Measurements from ENCODE around the gene FTO. TPM values are rescaled to one million over a fixed set of nuclear protein-coding genes. Genes with fewer than 3 reads are reported as not detected.

The FTO gene
- polyA plus RNA-seq, 3 donors: 16.8 to 51.0 (median 37.7) TPM

DNA sequence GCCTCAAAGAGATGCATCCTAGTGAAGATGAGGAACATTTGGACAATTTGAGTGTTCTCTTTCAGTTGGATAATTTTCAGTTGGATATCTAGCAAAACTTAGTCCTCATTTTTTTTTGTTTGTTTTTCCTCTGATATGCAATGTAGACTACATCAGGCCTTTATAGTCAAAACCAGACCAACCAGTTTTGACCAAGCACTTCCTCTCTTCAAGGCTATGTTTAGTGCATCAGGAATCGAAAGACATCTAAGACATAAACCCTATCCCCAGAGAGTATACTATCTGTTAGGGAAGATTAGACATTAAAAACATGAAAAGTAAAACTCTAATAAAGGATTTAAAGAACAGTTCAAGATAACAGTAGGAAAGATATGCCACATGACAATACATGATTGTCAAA is 326.5 kb downstream of the FTO start:
- peaks cover 3 to 5% of the 10 kb centered on the region in 2 donors for H3K36me3 Mint-ChIP-seq
- WGBS (ENCODE audit: insufficient coverage): no CpG with 5 or more reads among the region's 1 CpG
- no peaks in the 10 kb centered on the region for H3K27me3 Mint-ChIP-seq (ENCODE audit: low read depth in 3 of 3)

DNA sequence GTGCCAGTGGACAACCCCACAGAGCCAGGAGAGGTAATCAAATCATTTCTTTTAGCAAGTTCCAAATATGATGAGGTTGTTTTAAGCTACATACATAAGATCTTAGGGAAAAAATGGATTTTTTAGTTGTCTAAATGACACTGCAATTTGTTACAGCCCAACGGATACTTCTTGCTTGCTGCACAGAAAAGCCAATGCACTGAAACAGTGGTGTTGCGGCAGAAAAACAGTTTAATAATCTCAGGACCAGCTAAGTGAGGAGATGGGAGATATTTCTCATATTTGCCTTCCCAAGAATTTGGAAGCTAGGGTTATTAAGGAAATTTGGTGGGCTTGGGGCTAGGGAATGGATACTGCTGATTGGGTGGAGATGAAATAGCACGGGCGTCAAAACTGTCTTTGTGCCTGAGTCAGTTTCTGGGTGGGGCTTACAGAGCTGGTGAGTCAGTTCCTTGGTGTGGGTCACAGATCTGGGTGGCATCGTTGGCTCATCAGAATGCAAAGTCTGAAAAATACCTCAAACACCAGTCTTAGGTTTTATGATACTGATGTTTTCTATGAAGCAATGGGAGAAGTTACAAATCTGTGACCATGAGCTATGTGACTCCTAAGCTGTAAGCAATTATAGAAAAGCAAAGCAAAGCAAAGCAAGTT is 327.3 kb downstream of the FTO start:
- DNase-seq: no peak
- Histone ChIP-seq H3K36me3 (replicated peaks in 1 of 2; ENCODE audit: control insufficient read depth in 1 of 2, insufficient read depth in 2 of 2, low read length in 2 of 2) (no peaks in the 10 kb centered on the region), H3K27me3 (ENCODE audit: control insufficient read depth in 2 of 2, insufficient read depth in 2 of 2, low read length in 2 of 2) (no peaks in the 10 kb centered on the region), H3K27ac (ENCODE audit: low read depth in 1 of 2, low read length in 2 of 2) (no peak overlapping the region), H3K4me1 (ENCODE audit: control insufficient read depth in 1 of 2, insufficient read depth in 2 of 2, low read length in 2 of 2) (no peaks in the 10 kb centered on the region), H2AFZ (ENCODE audit: insufficient read depth, low read depth, low read length, poor library complexity, severe bottlenecking) (no peak overlapping the region), H3K4me2 (replicated peaks; ENCODE audit: extremely low read depth, low read length, poor library complexity, severe bottlenecking) (no peak overlapping the region), H4K20me1 (ENCODE audit: insufficient read depth, low read length) (no peaks in the 10 kb centered on the region), H3K4me3 (replicated peaks in 1 of 3; ENCODE audit: low read depth in 2 of 3, low read length in 3 of 3) (no peak overlapping the region), H3K9me3 (replicated peaks in 1 of 2; ENCODE audit: control insufficient read depth in 1 of 2, insufficient read depth in 1 of 2, low read length in 2 of 2) (peaks cover 6 to 12% of the 10 kb centered on the region in 2 donors), H3K79me2 (ENCODE audit: insufficient read depth, low read length) (no peaks in the 10 kb centered on the region), H3K9ac (ENCODE audit: insufficient read depth, low read length, poor library complexity, severe bottlenecking) (no peak overlapping the region)
- 100% methylated on average over 4 of the region's 5 CpGs for WGBS (ENCODE audit: insufficient coverage)
- Mint-ChIP-seq H3K27ac (no peak overlapping the region), H3K4me3 (no peak overlapping the region), H3K9me3 (peaks cover 3 to 20% (median 16%) of the 10 kb centered on the region in 7 donors), H3K27me3 (ENCODE audit: low read depth in 3 of 3) (no peaks in the 10 kb centered on the region), H3K36me3 (peaks cover 3 to 7% of the 10 kb centered on the region in 2 donors), H3K4me1 (no peaks in the 10 kb centered on the region)
- TF ChIP-seq, protein P1, sequence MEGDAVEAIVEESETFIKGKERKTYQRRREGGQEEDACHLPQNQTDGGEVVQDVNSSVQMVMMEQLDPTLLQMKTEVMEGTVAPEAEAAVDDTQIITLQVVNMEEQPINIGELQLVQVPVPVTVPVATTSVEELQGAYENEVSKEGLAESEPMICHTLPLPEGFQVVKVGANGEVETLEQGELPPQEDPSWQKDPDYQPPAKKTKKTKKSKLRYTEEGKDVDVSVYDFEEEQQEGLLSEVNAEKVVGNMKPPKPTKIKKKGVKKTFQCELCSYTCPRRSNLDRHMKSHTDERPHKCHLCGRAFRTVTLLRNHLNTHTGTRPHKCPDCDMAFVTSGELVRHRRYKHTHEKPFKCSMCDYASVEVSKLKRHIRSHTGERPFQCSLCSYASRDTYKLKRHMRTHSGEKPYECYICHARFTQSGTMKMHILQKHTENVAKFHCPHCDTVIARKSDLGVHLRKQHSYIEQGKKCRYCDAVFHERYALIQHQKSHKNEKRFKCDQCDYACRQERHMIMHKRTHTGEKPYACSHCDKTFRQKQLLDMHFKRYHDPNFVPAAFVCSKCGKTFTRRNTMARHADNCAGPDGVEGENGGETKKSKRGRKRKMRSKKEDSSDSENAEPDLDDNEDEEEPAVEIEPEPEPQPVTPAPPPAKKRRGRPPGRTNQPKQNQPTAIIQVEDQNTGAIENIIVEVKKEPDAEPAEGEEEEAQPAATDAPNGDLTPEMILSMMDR (IDR thresholded peaks at IDR 0.05): no peak
- intact Hi-C loops (cut with micrococcal nuclease): no loop called here

More for the DNA sequence above, 326.5 kb downstream of the FTO start:
- no peak overlapping the region for H2AFZ ChIP-seq (ENCODE audit: insufficient read depth, low read depth, low read length, poor library complexity, severe bottlenecking)
- no peaks in the 10 kb centered on the region for H4K20me1 ChIP-seq (ENCODE audit: insufficient read depth, low read length)
- no peak overlapping the region for H3K9ac ChIP-seq (ENCODE audit: insufficient read depth, low read length, poor library complexity, severe bottlenecking)
- no peaks in the 10 kb centered on the region for H3K36me3 ChIP-seq (replicated peaks in 1 of 2; ENCODE audit: control insufficient read depth in 1 of 2, insufficient read depth in 2 of 2, low read length in 2 of 2)
- TF ChIP-seq, protein P1 (IDR thresholded peaks at IDR 0.05): no peak
- H3K9me3 Mint-ChIP-seq: peaks cover 3 to 20% (median 16%) of the 10 kb centered on the region in 7 donors
- H3K27ac Mint-ChIP-seq: no peak overlapping the region
- no peak overlapping the region for H3K4me2 ChIP-seq (replicated peaks; ENCODE audit: extremely low read depth, low read length, poor library complexity, severe bottlenecking)
- no peaks in the 10 kb centered on the region for H3K4me1 ChIP-seq (ENCODE audit: control insufficient read depth in 1 of 2, insufficient read depth in 2 of 2, low read length in 2 of 2)
- no peak overlapping the region for H3K4me3 ChIP-seq (replicated peaks in 1 of 3; ENCODE audit: low read depth in 2 of 3, low read length in 3 of 3)
- DNase-seq: no peak
- no peaks in the 10 kb centered on the region for H3K4me1 Mint-ChIP-seq
- H3K4me3 Mint-ChIP-seq: no peak overlapping the region
- intact Hi-C loops (cut with micrococcal nuclease): no loop called here
- no peak overlapping the region for H3K27ac ChIP-seq (ENCODE audit: low read depth in 1 of 2, low read length in 2 of 2)
- H3K9me3 ChIP-seq (replicated peaks in 1 of 2; ENCODE audit: control insufficient read depth in 1 of 2, insufficient read depth in 1 of 2, low read length in 2 of 2): peaks cover 6 to 12% of the 10 kb centered on the region in 2 donors
- H3K27me3 ChIP-seq (ENCODE audit: control insufficient read depth in 2 of 2, insufficient read depth in 2 of 2, low read length in 2 of 2): no peaks in the 10 kb centered on the region
- no peaks in the 10 kb centered on the region for H3K79me2 ChIP-seq (ENCODE audit: insufficient read depth, low read length)

All from CD14-positive monocyte (primary cell).